Measurements from ENCODE around the gene NCAM2. TPM values are rescaled to one million over a fixed set of nuclear protein-coding genes. Genes with fewer than 3 reads are reported as not detected.

Gene NCAM2
- total RNA-seq, 1 donor from 2014 or later = not detected

- no peak for ATAC-seq
These were observed 233.7 kb downstream of the NCAM2 start for GRCh38 chr21:21231913-21232312.

DNA sequence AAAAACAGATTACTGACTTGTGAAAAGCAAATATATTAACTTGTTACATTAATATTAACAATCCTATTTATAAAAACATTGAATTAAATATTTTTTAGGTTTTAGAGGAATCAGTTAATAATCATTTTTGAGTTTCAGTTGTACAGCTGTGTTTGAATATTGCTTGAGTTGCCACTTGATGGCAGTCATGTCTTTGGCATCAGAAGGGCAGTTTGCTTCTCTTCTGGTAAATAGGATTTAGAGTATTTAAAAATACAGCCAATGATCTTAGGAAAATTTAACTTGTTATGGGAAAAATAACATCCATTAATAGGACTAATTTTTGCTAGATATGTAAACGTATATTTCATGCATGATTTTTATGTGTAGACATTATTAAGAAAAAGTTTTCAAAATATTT lies 234.1 kb downstream of the NCAM2 start:
- ATAC-seq = no peak

GRCh38 chr21:21233051-21233450 lies 234.8 kb downstream of the NCAM2 start:
- no peak for ATAC-seq

- no peak for ATAC-seq
These were observed 238.8 kb downstream of the NCAM2 start for GRCh38 chr21:21236996-21237395.

DNA sequence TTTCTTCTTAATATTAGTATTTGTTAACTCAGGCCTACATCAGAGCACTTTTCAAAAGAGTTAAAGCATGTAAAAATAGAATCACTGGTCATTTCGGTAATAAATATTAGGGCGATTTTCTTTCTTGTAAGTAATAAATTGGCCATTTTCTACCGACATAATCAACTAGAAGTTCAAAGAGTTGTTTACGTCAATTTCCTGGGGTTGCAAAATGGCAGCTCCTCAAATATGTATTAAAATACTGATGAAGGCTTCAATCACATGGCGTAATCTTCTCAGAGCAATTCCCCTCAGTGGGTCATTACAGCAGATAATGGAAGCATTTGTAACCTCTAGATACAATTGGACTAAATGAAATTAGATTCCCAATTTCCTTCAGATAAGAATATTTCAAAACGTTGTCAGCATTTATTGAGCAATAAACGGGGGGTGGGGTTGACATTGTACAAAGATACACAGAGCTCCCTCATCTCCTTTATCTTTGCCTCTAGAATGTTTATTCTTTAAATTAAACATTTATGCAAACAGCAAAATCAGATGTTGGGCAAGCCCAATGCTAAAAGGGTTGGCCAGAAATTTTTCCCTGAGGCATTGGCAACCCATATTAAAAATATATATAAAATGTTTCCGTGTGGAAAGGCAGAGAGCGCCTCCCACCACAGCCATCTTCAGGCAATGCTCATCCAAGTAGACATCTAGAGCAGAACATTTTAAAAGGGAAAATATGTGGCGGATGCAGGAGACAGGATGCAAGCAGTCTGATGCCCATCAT lies 240.6 kb downstream of the NCAM2 start:
- no peak for ATAC-seq

- ATAC-seq = no peak
These were observed 243.2 kb downstream of the NCAM2 start for GRCh38 chr21:21241391-21241790.

GRCh38 chr21:21246007-21246406 lies 247.8 kb downstream of the NCAM2 start:
- ATAC-seq = no peak

- no peak for ATAC-seq
These were observed 249.2 kb downstream of the NCAM2 start for GRCh38 chr21:21247424-21247823.

DNA sequence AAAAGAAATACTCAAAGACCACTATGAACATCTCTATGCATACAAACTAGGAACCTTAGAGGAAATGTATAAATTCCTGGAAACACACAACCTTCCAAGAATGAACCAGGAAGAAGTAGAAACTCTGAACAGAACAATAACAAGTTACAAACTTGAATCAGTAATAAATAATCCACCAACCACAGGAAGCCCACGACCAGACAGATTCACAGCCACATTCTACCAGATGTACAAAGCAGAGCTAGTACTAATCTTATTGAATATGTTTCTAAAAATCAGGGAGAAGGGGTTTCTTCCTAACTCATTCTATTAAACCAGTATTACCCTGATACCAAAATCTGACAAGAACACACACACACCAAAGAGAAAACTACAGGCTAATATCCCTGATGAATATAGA lies 263.8 kb downstream of the NCAM2 start:
- ATAC-seq = no peak

GRCh38 chr21:21268061-21268471 lies 269.9 kb downstream of the NCAM2 start:
- ATAC-seq = no peak

- no peak for ATAC-seq
These were observed 270.7 kb downstream of the NCAM2 start for GRCh38 chr21:21268885-21269284.

DNA sequence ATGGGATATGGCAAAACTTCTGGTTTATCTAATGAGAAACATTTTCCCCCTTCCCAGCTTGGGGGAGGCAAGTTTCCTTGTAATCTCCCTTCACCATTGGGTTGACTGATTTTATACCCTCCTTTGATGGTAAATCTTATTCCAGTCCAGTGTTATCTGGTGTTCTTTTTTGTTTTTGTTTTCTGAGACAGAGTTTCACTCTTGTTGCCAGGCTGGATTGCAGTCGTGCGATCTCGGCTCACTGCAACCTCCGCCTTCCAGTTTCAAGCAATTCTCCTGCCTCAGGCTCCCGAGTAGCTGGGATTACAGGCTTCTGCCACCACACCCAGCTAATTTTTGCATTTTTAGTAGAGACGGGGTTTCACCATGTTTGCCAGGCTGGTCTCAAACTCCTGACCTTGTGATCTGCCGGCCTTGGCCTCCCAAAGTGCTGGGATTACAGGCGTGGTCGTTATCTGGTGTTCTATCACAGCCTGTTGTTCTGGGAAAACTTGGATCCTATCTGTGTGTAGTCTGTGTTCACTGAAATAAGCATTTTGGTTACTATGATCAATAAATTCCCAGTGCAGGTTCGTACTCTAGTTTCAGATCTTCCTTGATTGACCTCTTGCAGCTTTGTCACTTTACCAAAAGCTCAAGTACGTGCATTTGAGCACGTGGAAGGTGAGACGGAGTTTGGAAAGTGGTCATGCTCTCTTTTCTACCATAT lies 281.1 kb downstream of the NCAM2 start:
- no peak for ATAC-seq

DNA sequence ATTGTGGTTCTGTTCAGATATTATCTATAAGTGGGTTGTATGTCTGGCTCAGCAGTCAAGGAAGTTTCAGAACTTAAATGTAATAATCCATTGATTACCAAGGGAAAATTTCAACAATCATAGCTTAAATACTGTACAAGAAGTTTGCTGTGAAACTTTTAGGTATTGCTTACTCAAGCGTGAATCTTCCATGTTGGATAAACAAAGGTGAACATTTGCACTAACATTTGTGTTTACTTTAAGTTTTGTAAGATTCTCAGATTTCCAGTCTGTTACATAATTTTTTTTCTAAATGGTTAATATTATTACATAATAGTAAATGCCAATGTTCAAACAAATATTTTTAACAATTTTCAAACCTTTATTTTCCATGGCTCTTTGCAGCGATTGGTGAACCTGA lies 285.6 kb downstream of the NCAM2 start:
- no peak for ATAC-seq

GRCh38 chr21:21286170-21286798 lies 288.1 kb downstream of the NCAM2 start:
- no peak for ATAC-seq

GRCh38 chr21:21290751-21291150 lies 292.5 kb downstream of the NCAM2 start:
- no peak for ATAC-seq

GRCh38 chr21:21291883-21292569 lies 293.8 kb downstream of the NCAM2 start:
- no peak for ATAC-seq

- ATAC-seq = no peak
These were observed 297.1 kb downstream of the NCAM2 start for GRCh38 chr21:21295303-21295702.

- no peak for ATAC-seq
These were observed 299.0 kb downstream of the NCAM2 start for GRCh38 chr21:21297211-21297610.

DNA sequence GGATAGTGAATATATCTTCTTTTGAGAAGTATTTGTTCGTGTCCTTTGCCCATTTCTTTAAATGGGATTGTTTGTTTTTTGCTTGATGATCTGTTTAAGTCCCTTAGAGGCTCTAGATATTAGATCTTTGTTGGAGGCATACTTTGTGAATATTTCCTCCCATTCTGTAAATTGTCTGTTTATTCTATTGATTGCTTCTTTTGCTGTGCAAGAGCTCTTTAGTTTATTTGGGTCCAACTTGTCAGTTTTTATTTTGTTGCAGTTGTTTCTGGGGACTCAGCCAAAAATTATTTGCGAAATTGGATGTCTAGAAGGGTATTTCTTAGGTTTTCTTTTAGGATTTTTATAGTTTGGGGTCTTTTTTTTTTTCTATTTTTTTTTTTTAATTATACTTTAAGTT lies 302.8 kb downstream of the NCAM2 start:
- no peak for ATAC-seq

GRCh38 chr21:21309510-21309909 lies 311.3 kb downstream of the NCAM2 start:
- no peak for ATAC-seq

DNA sequence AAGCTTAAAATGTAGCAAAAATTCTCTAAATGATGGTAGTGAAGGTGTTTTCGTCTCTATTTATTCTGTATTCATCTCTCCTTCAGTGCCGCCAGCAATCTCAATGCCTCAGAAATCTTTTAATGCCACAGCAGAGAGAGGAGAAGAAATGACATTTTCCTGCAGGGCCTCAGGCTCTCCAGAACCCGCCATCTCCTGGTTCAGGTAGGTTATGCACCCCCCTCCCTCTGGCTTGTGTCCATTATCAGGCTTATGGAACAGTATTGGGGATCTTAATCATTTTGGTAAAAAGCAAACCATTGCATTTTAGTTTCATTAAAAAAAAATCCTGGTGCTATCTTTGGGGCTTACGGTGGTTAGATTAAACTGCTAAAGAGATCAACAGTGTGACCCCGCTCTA lies 326.1 kb downstream of the NCAM2 start:
- ATAC-seq = no peak

DNA sequence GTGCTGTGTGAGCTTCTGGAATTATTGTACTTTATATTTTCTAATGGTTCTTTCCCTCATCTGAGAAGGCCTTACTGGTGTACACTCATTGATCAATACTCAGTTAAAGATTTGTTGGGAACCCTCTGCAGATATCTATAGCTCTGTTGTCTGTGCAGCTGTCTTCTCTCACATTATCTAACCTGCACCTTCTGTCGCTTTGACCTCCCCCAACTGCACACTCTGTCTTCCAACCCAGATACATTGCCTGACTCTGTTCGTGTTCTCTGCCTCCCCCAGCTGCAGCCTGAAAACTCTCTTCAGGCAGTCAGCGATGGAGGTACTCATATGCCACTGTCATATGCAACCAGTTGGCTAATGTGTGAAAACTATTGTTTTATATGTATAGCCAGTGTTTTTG lies 334.3 kb downstream of the NCAM2 start:
- no peak for ATAC-seq

DNA sequence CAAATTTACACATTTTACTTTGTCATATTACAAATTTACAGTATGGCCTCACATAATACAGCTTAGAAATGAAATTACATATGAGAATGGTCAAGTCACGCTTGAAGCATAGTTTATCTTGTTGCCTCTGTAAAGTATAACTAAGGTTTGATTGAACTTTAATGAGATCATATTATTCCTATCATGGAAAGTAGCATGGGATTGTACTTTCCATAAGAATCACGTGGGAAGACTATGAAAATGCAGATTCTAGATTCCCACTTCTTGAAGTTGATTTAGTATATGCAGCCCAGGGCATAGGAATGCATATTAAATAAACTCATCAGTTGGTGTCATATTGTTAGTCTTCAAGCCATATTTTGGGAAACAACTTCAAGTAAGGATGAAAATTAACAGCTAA lies 342.8 kb downstream of the NCAM2 start:
- no peak for ATAC-seq
